NCI-H2196 treated with DMSO at 0.1 percent for 48 hours (cell line): ENCODE results near the gene MRPL57.
"Not testable (repeated sequence)": the region's sequence is repeated elsewhere in the genome, so short reads cannot be mapped to it uniquely, and the experiment has no call there.

Experiments used
- DNase-seq: peaks from one replicate; lab custom pipeline; 2025; ENCODE audit not compliant: unreplicated experiment; lab: John Stamatoyannopoulos, UW

Gene MRPL57

DNA sequence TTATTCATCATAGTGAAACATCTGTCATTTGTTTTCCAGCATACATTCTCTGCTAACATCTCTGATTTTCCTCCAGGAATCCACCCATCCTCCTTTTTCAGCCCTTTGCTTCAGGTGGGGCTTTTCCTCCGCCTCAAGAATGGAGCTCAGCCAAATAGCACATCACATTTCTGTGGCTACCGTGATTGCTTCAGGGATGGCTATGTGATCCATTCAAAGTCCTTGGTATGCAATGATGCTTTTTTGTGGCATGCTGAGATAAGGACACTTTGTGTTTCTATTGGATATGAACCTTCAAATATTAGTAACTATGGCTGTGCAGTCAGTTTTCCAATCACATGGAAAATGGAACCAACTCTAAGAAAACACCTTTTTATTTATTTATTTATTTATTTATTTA lies 18.3 kb downstream of the MRPL57 start:
- not testable (repeated sequence) for DNase-seq

DNA sequence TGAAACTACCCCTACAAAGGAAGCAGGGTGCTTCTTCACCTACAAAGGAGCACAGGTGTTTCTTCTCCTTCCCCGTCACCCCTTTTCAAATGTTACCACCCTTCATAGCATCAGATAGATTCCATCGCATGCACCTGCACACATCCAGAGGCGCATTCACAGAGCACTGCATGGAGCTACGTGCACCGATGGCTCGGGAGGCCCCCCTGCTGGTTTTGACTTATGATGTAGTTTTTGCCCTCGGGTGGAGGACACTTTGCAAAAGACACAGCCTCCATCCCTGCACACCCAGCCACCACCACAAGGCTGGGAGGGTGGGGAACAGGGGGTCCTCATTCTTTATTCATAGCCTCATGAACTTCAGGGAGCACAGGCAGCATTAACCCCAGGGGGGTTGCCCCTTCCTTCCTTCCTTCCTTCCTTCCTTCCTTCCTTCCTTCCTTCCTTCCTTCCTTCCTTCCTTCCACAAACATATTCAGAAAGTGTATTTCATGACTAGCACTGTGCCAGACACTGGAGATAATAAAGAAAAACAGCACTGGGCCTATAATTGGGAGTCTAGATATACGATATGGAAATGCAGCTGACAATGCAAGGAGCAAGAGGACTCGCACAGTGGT lies 21.3 kb downstream of the MRPL57 start:
- DNase-seq = not testable (repeated sequence)

DNA sequence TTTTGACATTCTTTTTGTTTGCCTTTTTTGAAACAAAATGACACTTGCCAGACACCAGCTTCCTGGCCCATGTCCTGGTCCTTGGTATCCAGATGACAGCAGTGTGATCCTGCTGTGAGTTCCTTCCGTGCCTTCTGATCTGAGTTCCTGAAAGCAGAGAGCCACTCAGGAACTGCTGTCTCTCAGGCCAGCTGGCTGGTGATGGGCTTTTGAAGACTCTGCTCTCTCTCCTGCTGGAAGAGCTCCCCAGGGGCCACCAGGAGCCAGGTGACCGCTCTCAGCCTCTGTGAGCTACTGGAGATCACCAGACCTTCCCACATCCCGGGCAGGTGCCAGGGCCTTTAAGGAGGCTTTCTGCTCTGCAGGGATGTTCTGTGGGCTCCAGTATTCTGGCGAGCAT lies 21.9 kb downstream of the MRPL57 start:
- DNase-seq = not testable (repeated sequence)

DNA sequence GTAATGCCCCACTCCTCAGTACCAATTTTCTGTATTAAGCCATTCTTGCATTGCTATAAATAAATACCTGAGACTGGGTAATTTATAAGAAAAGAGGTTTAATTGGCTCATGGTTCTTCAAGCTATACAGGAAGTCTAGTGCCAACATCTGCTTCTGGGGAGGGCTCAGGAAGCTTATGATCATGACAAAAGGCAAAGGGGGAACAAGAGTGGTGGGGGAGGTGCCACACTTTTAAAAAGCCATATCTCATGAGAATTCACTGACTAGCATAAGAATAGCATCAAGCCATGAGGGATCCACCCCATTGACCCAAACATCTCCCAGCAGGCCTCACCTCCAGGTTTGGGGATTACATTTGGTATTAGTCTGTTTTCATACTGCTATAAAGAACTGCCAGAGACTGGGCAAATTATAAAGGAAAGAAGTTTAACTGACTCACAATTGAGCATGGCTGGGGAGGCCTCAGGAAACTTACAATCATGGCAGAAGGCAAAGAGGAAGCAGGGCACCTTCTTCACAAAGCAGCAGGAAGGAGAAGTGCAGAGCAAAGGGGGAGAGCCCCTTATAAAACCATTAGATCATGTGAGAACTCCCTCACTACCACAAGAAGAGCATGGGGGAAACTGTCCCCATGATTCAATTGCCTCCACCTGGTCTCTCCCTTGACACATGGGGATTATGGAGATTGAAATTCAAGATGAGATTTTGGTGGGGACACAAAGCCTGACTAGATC lies 25.2 kb downstream of the MRPL57 start:
- DNase-seq = not testable (repeated sequence)

DNA sequence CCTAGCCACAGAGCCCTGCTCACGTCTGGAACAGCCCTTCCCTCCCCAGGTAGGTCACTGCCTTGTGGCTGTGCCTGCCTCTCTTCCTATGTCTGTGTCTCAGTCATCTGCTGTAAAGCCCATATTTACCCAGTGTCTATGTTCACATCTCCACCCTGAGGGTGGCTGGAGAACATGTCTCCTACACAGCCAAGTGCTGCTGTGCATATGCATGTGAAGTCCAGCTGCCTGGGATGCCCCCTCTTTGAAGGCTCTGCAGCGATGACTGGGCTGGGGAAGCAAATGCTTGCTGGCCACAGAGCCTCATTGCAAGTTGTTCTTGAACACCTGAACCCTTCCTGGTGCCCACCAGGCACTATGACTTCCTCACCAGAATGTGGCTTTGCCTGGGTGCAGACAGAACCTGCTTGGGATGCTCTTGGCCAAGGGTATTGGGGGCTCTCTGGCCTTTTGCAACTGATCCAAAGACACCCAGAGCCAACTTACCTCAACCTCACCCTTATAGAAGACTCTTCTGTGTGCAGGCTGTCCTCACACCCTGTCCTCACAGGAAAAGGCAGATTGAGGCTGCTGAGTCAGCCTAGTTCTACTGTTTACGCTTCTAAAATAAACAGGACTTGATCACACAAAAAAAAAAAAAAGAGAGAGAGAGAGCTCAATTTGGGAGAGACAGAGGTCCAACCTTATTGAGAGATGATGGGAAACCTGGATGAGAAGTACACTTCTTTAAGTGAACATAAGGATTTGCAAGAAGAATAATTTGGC lies 26.5 kb downstream of the MRPL57 start:
- no peak for DNase-seq

DNA sequence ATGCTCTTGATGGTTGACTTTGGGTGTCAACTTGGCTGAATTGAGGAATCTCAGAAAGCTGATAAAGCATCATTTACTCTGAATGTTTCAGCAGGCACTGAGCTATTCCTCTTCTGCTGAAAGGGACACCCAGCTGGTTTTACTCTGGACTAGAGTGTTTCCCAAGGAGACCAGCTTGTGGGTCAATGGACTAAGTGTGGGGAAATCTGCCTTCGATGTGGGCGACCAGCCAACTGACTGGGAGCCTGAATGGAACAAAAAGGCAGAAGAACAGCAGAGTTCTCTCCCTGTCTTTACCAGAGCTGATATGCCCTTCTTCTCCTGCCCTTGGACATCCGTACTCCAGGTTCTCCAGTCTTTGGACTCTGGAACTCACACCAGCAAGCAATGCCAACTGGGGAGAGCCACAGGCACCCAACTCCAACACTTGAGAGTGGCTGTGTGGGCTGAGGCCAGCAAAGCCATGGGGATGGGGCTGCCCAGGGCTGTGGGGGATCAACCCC lies 32.2 kb downstream of the MRPL57 start:
- DNase-seq = no peak

DNA sequence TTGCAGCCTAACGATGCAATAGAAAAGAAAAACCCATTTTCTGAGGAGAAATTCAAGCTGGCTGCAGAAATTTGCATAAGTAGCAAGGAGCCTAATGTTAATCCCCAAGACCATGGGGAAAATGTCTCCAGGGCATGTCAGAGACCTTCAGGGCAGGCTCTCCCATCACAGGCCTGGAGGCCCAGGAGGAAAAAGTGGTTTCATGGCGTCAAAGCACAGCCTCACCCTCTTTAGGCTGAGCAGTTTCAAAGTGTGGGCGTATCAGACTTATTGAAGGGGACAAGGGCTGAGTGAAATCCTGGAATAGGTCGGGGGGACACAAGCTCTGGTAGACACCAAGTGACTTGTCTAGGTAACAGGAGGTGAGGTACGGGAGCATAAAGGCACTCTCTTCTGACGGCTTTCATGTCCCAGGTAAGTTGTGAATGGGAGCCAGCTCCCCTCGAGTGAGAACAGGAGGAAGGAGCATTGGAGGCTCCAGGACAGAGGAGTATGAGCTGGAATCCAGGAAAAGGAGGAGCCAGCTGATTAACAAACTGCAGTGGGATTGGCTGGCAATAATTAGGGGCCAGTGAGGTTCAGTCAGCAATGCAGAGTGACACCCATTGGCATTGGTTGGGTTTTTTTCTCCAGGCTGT lies 35.8 kb downstream of the MRPL57 start:
- no peak for DNase-seq

DNA sequence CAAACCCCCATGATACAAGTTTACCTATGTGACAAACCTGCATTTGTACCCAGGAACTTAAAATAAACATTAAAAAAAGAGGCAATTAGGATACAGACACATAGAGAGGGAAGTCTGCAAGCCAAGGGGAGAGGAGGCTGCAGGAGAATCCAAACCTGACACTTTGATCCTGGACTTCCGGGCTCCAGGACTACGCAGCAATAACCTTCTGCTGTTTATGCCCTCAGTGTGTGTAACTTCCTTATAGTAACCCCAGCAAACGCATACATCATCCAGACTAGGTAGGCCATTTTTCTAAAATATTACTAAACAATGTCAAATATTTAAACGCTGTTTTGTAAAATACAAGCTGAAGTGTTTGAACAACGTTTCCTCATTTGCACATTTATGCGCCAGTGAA lies 39.0 kb downstream of the MRPL57 start:
- DNase-seq = not testable (repeated sequence)

DNA sequence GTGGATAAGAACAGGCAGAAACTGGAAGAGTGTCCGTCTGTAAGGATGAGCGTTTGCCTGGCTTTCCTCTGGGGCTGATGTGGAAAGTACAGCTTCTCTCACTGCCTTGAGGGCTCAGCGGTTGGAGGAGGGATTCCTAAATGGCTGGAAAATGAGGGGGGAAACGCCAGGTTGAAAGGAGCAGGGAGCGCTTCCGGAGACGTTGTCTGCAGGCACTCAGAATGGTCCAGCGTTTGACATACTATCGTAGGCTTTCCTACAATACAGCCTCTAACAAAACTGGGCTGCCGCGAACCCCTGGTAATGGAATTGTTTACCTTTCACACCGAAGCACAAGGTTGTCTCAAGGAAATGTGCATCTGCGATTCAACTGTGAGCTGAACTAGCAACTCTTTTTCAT lies 39.9 kb downstream of the MRPL57 start:
- DNase-seq = no peak

DNA sequence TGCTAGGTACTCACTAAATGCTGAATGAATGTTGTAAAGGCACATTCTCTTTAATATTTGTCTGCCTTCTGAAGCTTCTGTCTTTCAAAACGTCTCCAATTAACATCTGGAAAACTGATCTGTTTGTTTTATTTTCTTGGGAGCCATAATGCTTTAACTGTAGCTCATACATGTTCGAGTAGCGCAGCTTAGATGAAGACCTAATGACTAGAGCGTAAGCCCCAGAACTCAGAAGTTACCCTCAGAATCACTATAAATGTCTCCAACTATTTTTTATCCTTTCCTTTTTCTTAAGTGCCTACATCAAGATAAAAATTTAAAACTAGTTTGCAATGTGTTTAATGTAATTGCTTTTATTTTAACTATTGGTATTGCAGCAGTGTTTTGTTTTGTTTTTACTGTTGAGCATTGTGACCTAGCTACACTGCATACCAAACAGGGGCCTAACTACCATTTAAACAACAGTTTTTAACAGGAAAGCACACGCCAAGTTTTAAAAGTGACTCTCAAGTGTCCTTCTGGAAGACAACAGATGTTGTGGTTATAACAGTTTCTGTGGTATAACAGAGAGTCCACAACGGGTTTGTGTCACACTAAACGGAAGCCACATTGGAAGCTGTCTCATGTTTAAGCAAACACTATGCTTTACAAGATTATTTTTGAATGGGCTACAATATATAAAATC lies 42.0 kb downstream of the MRPL57 start:
- no peak for DNase-seq

DNA sequence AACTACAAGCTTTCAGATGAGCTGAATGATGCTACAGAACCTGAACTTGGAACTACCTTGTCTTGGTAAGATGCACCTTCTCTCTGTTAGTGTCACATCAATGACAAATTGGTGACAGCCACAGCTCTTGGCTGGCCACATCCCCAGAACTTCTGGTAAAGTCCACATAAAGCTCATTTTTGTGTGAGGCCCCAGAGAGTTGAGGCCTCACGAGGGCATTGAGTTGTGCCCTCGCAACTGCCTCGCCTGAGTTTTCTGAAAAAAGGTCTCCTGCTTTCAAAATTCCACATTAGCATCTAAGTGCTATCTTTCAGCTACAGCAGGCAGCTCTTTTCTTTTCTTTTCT lies 42.6 kb downstream of the MRPL57 start:
- DNase-seq = no peak

DNA sequence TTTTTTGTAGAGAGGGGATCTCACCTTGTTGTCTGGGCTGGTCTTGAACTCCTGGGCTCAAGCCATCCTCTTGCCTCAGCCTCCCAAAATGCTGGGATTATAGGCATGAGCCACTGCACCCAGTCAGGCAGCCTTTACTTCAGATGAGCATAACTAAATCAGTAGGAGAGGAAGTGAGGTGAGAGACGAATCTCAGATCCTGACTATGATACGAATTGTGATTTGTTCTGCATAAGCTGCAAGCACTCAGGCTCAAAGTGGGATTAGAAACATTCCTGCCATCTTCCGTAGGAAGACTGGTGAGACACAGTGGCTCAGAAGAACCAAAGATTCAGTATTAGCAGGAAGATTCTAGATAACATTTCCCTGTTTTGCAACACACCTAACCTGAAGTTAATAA lies 43.3 kb downstream of the MRPL57 start:
- DNase-seq = not testable (repeated sequence)

DNA sequence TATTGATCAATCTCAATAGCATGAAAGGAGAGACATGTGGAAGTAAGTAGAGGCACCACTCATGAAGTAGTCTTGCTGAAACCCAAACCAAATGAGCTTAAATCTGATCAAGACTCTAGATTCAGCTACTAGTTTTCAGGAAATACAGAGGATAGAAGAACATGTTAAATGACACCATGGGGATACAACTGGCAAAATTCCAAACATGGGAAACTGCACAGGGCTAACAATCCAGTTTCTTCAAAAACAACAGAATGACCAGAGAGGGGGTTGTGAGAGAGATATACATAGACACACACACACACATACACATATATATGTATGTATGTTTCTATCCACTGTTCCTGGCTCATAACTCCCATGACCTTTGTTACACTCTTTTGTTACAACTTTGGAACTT lies 44.8 kb downstream of the MRPL57 start:
- no peak for DNase-seq

DNA sequence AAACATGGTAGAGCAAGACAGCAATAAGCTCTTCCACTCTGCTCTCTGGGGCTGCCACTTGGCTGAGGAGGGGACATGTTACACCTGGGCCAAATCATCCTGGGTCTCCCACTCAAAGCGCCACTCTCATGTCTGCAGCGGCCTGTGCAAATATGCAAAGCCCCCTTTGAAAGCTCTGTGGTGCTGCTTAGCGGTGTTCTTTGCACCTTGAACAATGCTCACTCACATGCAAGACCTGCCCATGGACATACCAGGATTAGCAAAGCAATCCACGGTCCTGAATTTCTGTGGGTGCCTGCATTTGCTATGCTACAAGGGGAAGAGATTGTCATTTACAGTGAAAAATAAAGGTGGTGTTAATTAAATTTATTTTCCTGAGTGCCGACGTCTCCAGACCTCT lies 48.6 kb downstream of the MRPL57 start:
- DNase-seq = no peak

DNA sequence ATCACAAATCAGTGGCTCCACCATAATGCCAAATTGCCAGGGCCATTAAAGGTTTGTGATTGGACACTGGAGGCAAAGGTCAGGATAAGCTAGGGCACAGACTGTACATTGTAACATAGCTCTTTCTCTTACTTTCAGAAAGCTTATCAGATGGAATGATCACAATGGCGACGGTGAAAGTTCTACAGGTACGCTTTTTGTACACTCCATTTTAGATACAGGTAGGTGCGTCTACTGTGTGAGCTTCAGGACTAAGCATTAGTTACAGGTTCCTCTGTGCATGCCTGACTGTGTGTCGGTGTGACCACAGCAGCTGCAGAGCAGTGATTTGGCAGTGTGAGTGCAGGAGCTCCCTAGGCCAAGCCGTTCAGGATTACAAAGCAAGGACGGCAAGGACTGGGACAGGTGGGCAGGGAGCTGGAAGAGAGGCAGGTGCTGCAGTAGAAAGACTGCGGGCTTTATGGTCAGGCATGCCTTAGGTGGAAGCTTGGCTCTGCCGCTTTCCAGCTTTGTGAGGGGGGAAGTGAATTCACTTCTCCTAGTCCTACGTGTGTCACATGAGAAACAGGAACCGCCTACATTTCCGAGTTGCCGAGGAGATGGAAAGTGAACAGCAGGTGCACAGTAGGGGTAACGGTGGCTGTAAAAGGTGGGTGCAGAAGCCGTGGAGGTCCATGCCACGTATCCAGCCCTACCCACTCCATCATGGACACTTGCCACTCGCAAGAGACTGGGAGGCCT lies 49.6 kb downstream of the MRPL57 start:
- DNase-seq = no peak

DNA sequence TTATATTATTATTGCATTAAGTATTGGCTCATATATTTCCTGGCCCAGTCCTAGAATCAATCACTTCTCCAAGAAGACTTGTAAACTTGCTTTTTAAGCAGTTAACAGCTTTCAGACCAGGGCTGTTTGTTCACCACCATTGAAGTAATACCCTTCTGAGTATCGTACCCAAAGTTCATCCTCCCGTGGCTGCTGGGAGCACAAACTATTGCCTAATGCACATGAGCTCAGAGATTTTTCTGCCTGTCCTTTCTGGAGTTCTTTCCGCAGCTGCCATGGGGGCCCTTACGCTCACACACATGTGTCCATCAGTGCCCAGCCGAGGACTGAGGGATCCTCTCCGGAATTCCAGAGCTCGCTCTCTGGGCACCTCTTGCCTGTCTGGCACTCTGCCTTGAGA lies 51.5 kb downstream of the MRPL57 start:
- no peak for DNase-seq
